Smooth muscle cell (in vitro differentiated cells): ENCODE data around the gene ZNF846. TPM values are rescaled to one million over a fixed set of nuclear protein-coding genes. Genes with fewer than 3 reads are reported as not detected.
"Not testable (repeated sequence)": the region's sequence is repeated elsewhere in the genome, so short reads cannot be mapped to it uniquely, and the experiment has no call there.

Source experiments
- DNase-seq: peaks from one replicate; lab custom pipeline; 2025; ENCODE audit not compliant: unreplicated experiment; lab: John Stamatoyannopoulos, UW
- H2AFZ ChIP-seq: fragments of 200-600 bp; sonication (generic); 2 replicates; pipeline ENCODE4 v1.6.0; 2016; ENCODE audit warnings: antibody characterized with exemption, low read depth, mild to moderate bottlenecking
- H3F3A ChIP-seq: fragments of 200-600 bp; sonication (generic); 2 replicates; pipeline ENCODE4 v1.6.0; 2017; ENCODE audit warnings: antibody characterized with exemption, low read depth
- H3K27ac ChIP-seq: fragments of 200-600 bp; sonication (generic); 2 replicates; pipeline ENCODE4 v1.5.1; 2016; ENCODE audit warnings: low read depth, mild to moderate bottlenecking
- H3K27me3 ChIP-seq: fragments of 200-600 bp; sonication (generic); 2 replicates; pipeline ENCODE4 v1.6.1; 2016; ENCODE audit warnings: low read depth, mild to moderate bottlenecking
- H3K36me3 ChIP-seq: fragments of 200-600 bp; sonication (generic); 2 replicates; pipeline ENCODE4 v1.5.1; 2016; ENCODE audit warnings: low read depth
- H3K4me1 ChIP-seq: fragments of 200-600 bp; sonication (generic); 2 replicates; pipeline ENCODE4 v1.5.1; 2016; ENCODE audit warnings: low read depth
- H3K4me2 ChIP-seq: fragments of 200-600 bp; sonication (generic); 2 replicates; pipeline ENCODE4 v1.6.0; 2016; ENCODE audit warnings: mild to moderate bottlenecking
- H3K4me3 ChIP-seq: fragments of 200-600 bp; sonication (generic); 2 replicates; pipeline ENCODE4 v1.5.1; 2016; ENCODE audit warnings: mild to moderate bottlenecking
- H3K79me2 ChIP-seq: fragments of 200-600 bp; sonication (generic); 2 replicates; pipeline ENCODE4 v1.6.0; 2016; ENCODE audit warnings: low read depth, mild to moderate bottlenecking
- H3K9ac ChIP-seq: fragments of 200-600 bp; sonication (generic); 2 replicates; pipeline ENCODE4 v1.6.0; 2016; ENCODE audit warnings: low read depth
- H3K9me3 ChIP-seq: fragments of 200-600 bp; sonication (generic); replicated peaks from 2 replicates; pipeline ENCODE4 v1.5.1; 2016; ENCODE audit warnings: low read depth
- H4K20me1 ChIP-seq: fragments of 200-600 bp; sonication (generic); 2 replicates; pipeline ENCODE4 v1.6.0; 2016; ENCODE audit warnings: low read depth
- CTCF ChIP-seq: fragments of 200-600 bp; sonication (generic); IDR thresholded peaks from 2 replicates; pipeline ENCODE4 v1.5.1; 2017; ENCODE audit warnings: borderline replicate concordance, mild to moderate bottlenecking, antibody characterized with exemption; ENCODE audit not compliant: insufficient read depth, poor library complexity, severe bottlenecking
- WGBS: methylation state at CpG from one replicate; pipeline ENCODE4 v1.1.7; 2016; ENCODE audit warnings: low lambda C conversion rate; 5-methylcytosine and 5-hydroxymethylcytosine counted together
- polyA plus RNA-seq: library from polyadenylated mRNA; unstranded; fragments of >200 nt; fragmentation: Nextera tagmentation; extraction: Ambion mirVana; gene quantifications from 2 replicates; pipeline ENCODE4 v1.2.1, GENCODE V29; 2016
- total RNA-seq: library from RNA; depleted of rRNA; stranded (reverse); fragments of >200 nt; gene quantifications from 2 replicates; pipeline ENCODE4 v1.2.3, GENCODE V29; 2014

Gene ZNF846
- total and polyA plus RNA-seq, 2 experiments from 2014 or later, result 19.7 to 48.6 TPM

GRCh38 chr19:9735986-9736385 lies 32.6 kb downstream of the ZNF846 start:
- DNase-seq, result no peak
- H3K27ac ChIP-seq, result no peak overlapping the region
- whole genome bisulfite sequencing, result 88% methylated on average over 9 of the region's 10 CpGs
- no peaks in the 10 kb centered on the region for H3F3A ChIP-seq
- no peaks in the 10 kb centered on the region for H3K79me2 ChIP-seq
- no peaks in the 10 kb centered on the region for H3K9me3 ChIP-seq
- H3K4me1 ChIP-seq, result no peaks in the 10 kb centered on the region
- no peak overlapping the region for H3K9ac ChIP-seq
- no peak for TF ChIP-seq CTCF
- no peak overlapping the region for H3K4me2 ChIP-seq
- no peak overlapping the region for H3K4me3 ChIP-seq
- H4K20me1 ChIP-seq, result no peaks in the 10 kb centered on the region
- no peaks in the 10 kb centered on the region for H3K36me3 ChIP-seq
- H3K27me3 ChIP-seq, result no peaks in the 10 kb centered on the region
- no peak overlapping the region for H2AFZ ChIP-seq

GRCh38 chr19:9730056-9730455 lies 38.5 kb downstream of the ZNF846 start:
- not testable (repeated sequence) for H3K4me1 ChIP-seq, H3K9ac ChIP-seq, H3K36me3 ChIP-seq, H3K79me2 ChIP-seq, DNase-seq, H2AFZ ChIP-seq, H3F3A ChIP-seq, H4K20me1 ChIP-seq, H3K27ac ChIP-seq, H3K4me2 ChIP-seq, H3K27me3 ChIP-seq, H3K4me3 ChIP-seq, H3K9me3 ChIP-seq
- 83% methylated on average over 10 of the region's 10 CpGs for whole genome bisulfite sequencing

DNA sequence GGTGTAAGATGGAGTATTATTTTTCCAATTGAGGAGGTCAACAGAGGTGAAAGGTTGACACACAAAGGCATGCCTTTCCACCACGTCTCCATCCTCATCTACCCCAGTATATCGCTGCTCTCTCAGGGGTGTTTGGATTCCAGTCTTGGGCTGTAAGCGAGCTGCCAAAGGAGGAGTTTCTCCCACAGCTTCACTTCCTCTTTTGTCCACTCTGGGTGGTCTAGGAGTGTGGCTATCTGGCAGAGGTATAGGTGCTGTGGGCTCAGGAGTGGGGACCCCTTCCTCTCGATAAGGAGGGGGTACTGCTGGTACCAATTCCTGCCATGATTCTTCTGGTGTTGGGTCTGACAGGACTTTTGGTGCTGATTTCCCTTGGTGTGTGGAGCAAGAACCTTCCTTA lies 39.4 kb downstream of the ZNF846 start:
- Histone ChIP-seq H3K79me2 (no peaks in the 10 kb centered on the region), H3K4me1 (no peaks in the 10 kb centered on the region), H3K4me3 (no peak overlapping the region), H3K9me3 (no peaks in the 10 kb centered on the region), H4K20me1 (no peaks in the 10 kb centered on the region), H3K27ac (no peak overlapping the region), H3K27me3 (no peaks in the 10 kb centered on the region), H2AFZ (no peak overlapping the region), H3K9ac (no peak overlapping the region), H3K4me2 (no peak overlapping the region), H3F3A (no peaks in the 10 kb centered on the region), H3K36me3 (no peaks in the 10 kb centered on the region)
- TF ChIP-seq CTCF, result no peak
- WGBS, result 76% methylated on average over 4 of the region's 4 CpGs
- no peak for DNase-seq

GRCh38 chr19:9727644-9728043 lies 40.9 kb downstream of the ZNF846 start:
- WGBS, result 59% methylated on average over 3 of the region's 3 CpGs

DNA sequence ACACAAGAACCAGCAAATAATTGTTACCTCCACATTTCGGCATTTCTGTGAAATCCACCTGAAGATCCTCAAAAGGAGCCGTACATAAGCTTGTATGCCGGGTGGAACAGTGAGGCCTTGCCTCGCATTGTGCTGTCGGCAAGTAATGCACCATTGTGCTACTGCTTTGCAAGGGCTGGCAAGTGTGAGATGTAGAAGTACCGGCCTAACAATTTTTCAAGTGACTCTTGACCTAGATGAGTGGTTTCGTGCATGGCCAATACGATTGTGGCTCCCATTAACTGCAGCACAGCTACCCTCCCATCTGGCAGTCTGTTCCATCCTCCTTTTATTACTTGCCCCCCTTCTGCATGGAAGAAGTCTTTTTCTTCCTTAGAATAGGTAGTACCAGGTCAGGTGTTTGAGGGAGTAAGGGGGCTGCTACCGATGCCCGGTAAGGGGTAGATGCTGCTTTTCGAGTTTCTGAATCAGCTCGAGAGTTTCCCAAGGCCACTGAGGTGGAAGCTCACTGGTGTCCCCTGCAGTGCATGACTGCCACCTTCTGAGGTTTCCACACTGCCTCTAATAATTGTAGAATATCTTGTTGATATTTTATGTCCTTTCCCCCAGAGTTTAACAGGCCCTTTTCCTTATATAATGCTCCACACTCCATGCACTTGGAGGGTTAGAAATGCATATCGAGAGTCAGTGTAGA lies 42.9 kb downstream of the ZNF846 start:
- not testable (repeated sequence) for H2AFZ ChIP-seq, H3F3A ChIP-seq, H3K4me2 ChIP-seq, H4K20me1 ChIP-seq, H3K79me2 ChIP-seq, DNase-seq, H3K9me3 ChIP-seq, H3K27ac ChIP-seq, H3K4me1 ChIP-seq, H3K36me3 ChIP-seq, H3K9ac ChIP-seq, H3K4me3 ChIP-seq, H3K27me3 ChIP-seq
- 90% methylated on average over 13 of the region's 13 CpGs for WGBS

More at GRCh38 chr19:9727644-9728043, 40.9 kb downstream of the ZNF846 start:
- no peak for DNase-seq
- H3K9me3 ChIP-seq, result peaks cover 4% of the 10 kb centered on the region
- no peak overlapping the region for H3K9ac ChIP-seq
- no peaks in the 10 kb centered on the region for H4K20me1 ChIP-seq
- no peak overlapping the region for H3K4me3 ChIP-seq
- H3K36me3 ChIP-seq, result no peaks in the 10 kb centered on the region
- no peak overlapping the region for H2AFZ ChIP-seq
- H3K4me1 ChIP-seq, result no peaks in the 10 kb centered on the region
- H3K27ac ChIP-seq, result no peak overlapping the region
- H3F3A ChIP-seq, result no peaks in the 10 kb centered on the region
- H3K4me2 ChIP-seq, result no peak overlapping the region
- H3K27me3 ChIP-seq, result no peaks in the 10 kb centered on the region
- H3K79me2 ChIP-seq, result no peaks in the 10 kb centered on the region
- TF ChIP-seq CTCF, result no peak
